HG03460 (cell line): Measurements from ENCODE around the gene TGM5.
A peak's percentile ranks its signal among the peaks of the same experiment; 100 is the strongest.
"Not testable (repeated sequence)": the region's sequence is repeated elsewhere in the genome, so short reads cannot be mapped to it uniquely, and the experiment has no call there.

Source experiments
- ATAC-seq: cut with Tn5 transposase; IDR thresholded peaks from one replicate; pipeline ENCODE4 v1.9.1; 2021; ENCODE audit not compliant: unreplicated experiment

The TGM5 gene

GRCh38 chr15:43198556-43198955 lies 68.2 kb downstream of the TGM5 start:
- not testable (repeated sequence) for ATAC-seq

DNA sequence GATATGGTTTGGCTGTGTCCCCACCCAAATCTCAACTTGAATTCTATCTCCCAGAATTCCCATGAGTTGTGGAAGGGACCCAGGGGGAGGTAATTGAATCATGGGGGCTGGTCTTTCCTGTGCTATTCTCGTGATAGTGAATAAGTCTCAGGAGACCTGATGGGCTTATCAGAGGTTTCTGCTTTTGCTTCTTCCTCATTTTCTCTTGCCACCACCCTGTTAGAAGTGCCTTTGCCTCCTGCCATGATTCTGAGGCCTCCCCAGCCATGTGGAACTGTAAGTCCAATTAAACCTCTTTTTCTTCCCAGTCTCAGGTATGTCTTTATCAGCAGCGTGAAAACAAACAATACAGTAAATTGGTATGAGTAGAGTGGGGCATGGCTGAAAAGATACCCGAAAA lies 69.0 kb downstream of the TGM5 start:
- not testable (repeated sequence) for ATAC-seq

GRCh38 chr15:43196760-43197548 lies 69.8 kb downstream of the TGM5 start:
- ATAC-seq, result no peak

- ATAC-seq, result no peak
Measured at GRCh38 chr15:43194795-43195194, 71.9 kb downstream of the TGM5 start.

DNA sequence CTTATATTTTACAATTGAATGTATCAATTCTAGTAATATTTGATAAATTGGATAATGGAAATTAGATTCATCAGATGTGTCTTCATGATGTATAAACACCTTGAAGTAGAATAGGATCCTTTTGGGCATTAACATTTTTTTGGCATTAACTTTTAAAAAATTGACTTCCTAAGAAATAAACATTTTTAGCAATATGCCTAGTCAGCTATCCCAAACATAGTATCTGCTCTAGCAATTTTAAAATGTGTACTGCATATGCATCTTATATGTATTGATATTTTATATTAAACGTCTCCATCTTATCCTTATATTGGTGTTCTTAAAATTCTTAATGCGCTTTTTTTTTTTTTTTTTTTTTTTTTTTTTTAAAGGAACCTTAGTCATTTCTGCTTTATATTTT lies 73.0 kb downstream of the TGM5 start:
- ATAC-seq, result no peak

GRCh38 chr15:43190178-43190577 lies 76.5 kb downstream of the TGM5 start:
- ATAC-seq, result no peak

GRCh38 chr15:43189296-43189695 lies 77.4 kb downstream of the TGM5 start:
- ATAC-seq, result no peak

- ATAC-seq, result no peak
Measured at GRCh38 chr15:43187544-43188155, 79.1 kb downstream of the TGM5 start.

DNA sequence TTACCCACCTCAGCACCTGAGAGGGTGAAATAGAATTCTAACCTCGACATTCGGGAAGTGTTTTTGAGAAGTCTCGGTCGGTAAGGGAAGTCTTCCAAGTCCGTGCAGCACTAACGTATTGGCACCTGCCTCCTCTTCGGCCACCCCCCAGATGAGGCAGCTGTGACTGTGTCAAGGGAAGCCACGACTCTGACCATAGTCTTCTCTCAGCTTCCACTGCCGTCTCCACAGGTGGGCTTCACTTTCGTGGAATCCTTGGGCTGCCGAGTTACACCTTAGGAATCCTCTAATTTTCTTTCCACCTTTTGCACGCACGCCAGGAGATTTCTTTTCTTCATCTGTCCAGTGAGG lies 80.8 kb downstream of the TGM5 start:
- peak; percentile 31 for ATAC-seq

- peak; percentile 96 for ATAC-seq
Measured at GRCh38 chr15:43185157-43186002, 81.3 kb downstream of the TGM5 start, which contains the start of gene CCNDBP1. CCNDBP1 (plus strand) TSS chr15:43185403; CDS start chr15:43185499, 96 bp downstream.

- no peak for ATAC-seq
Measured at GRCh38 chr15:43184407-43185124, 82.2 kb downstream of the TGM5 start.

- ATAC-seq, result no peak
Measured at GRCh38 chr15:43183270-43183669, 83.5 kb downstream of the TGM5 start.
